GM23338 (cell line): Measurements from ENCODE around the gene WWOX. TPM values are rescaled to one million over a fixed set of nuclear protein-coding genes. Genes with fewer than 3 reads are reported as not detected.

ENCODE experiments used
- ATAC-seq: fragments of 200-7000 bp; cut with Tn5 transposase; 3 replicates; pipeline ENCODE4 v1.9.1; 2020
- DNase-seq: peaks from one replicate; pipeline ENCODE4 v3.0.0-alpha.2; 2015; ENCODE audit warnings: low spot score
- H2AFZ ChIP-seq: fragments of 200-600 bp; sonication (generic); 2 replicates; pipeline ENCODE4 v1.8.0; 2016; ENCODE audit warnings: antibody characterized with exemption, mild to moderate bottlenecking, moderate library complexity
- H3F3A ChIP-seq: fragments of 200-600 bp; sonication (generic); replicated peaks from 2 replicates; pipeline ENCODE4 v1.8.0; 2017; ENCODE audit warnings: antibody characterized with exemption, mixed run types, low read depth
- H3K27ac ChIP-seq: fragments of 200-600 bp; sonication (generic); 2 replicates; pipeline ENCODE4 v1.6.1; 2016; ENCODE audit warnings: low read depth
- H3K27me3 ChIP-seq: fragments of 200-600 bp; sonication (generic); 2 replicates; pipeline ENCODE4 v1.8.0; 2016; ENCODE audit warnings: mild to moderate bottlenecking, mixed run types, moderate library complexity; ENCODE audit not compliant: insufficient read depth
- H3K36me3 ChIP-seq: fragments of 200-600 bp; sonication (generic); 2 replicates; pipeline ENCODE4 v1.8.0; 2016; ENCODE audit warnings: mild to moderate bottlenecking; ENCODE audit not compliant: insufficient read depth
- H3K4me1 ChIP-seq: fragments of 200-600 bp; sonication (generic); 2 replicates; pipeline ENCODE4 v1.8.0; 2016; ENCODE audit warnings: mild to moderate bottlenecking, moderate library complexity; ENCODE audit not compliant: insufficient read depth
- H3K4me2 ChIP-seq: fragments of 200-600 bp; sonication (generic); 2 replicates; pipeline ENCODE4 v1.7.1; 2017; ENCODE audit warnings: mixed run types
- H3K4me3 ChIP-seq: fragments of 200-600 bp; sonication (generic); 2 replicates; pipeline ENCODE4 v1.6.1; 2016; ENCODE audit warnings: mixed run types
- H3K79me2 ChIP-seq: fragments of 200-600 bp; sonication (generic); replicated peaks from 2 replicates; pipeline ENCODE4 v1.8.0; 2017; ENCODE audit warnings: mild to moderate bottlenecking; ENCODE audit not compliant: insufficient read depth
- H3K9me2 ChIP-seq: fragments of 200-600 bp; sonication (generic); 2 replicates; pipeline ENCODE4 v1.8.0; 2017; ENCODE audit not compliant: insufficient read depth
- H4K20me1 ChIP-seq: fragments of 200-600 bp; sonication (generic); replicated peaks from 2 replicates; pipeline ENCODE4 v1.8.0; 2017; ENCODE audit warnings: mild to moderate bottlenecking; ENCODE audit not compliant: insufficient read depth
- H3K27ac Mint-ChIP-seq: 2 replicates; pipeline ENCODE4 v1.8.0; 2020; ENCODE audit warnings: inconsistent platforms, mild to moderate bottlenecking, moderate library complexity, mixed read lengths
- H3K27me3 Mint-ChIP-seq: 3 replicates; pipeline ENCODE4 v1.8.0; 2022; ENCODE audit warnings: low read depth, mild to moderate bottlenecking, moderate library complexity, mixed read lengths, inconsistent platforms; ENCODE audit not compliant: insufficient read depth, poor library complexity
- H3K36me3 Mint-ChIP-seq: 3 replicates; pipeline ENCODE4 v1.8.0; 2021; ENCODE audit warnings: low read depth, mild to moderate bottlenecking, inconsistent platforms, moderate library complexity, mixed read lengths
- H3K4me1 Mint-ChIP-seq: 3 replicates; pipeline ENCODE4 v1.8.0; 2020; ENCODE audit warnings: mild to moderate bottlenecking, inconsistent platforms, mixed read lengths
- H3K4me3 Mint-ChIP-seq: 3 replicates; pipeline ENCODE4 v1.8.0; 2021; ENCODE audit warnings: moderate library complexity, mild to moderate bottlenecking, inconsistent platforms, mixed read lengths
- H3K9me3 Mint-ChIP-seq: 3 replicates; pipeline ENCODE4 v1.8.0; 2020; ENCODE audit warnings: moderate library complexity, mild to moderate bottlenecking, inconsistent platforms, mixed read lengths
- CREB1 ChIP-seq: fragments of 250-450 bp; sonication (Bioruptor Pico); IDR thresholded peaks from 2 replicates; pipeline ENCODE4 v1.5.0; 2020; ENCODE audit warnings: low read depth, mild to moderate bottlenecking, moderate library complexity
- EZH2 ChIP-seq: fragments of 200-600 bp; sonication (generic); IDR thresholded peaks from one replicate; pipeline ENCODE4 v1.8.0; 2017; ENCODE audit warnings: antibody characterized with exemption, mild to moderate bottlenecking, low read depth; ENCODE audit not compliant: unreplicated experiment
- EZH2phosphoT487 ChIP-seq: fragments of 200-600 bp; sonication (generic); IDR thresholded peaks from one replicate; pipeline ENCODE4 v1.8.1; 2018; ENCODE audit warnings: antibody characterized with exemption; ENCODE audit not compliant: unreplicated experiment
- JUNB ChIP-seq: IDR thresholded peaks from one replicate; pipeline ENCODE4 v1.6.1; 2016; ENCODE audit warnings: antibody characterized with exemption; ENCODE audit not compliant: unreplicated experiment
- NANOG ChIP-seq: IDR thresholded peaks from 2 replicates; pipeline ENCODE4 v1.6.1; 2016; ENCODE audit warnings: antibody characterized with exemption, borderline replicate concordance
- POLR2AphosphoS5 ChIP-seq: IDR thresholded peaks from 2 replicates; pipeline ENCODE4 v1.6.1; 2016; ENCODE audit warnings: antibody characterized with exemption, low read depth
- STAT1 ChIP-seq: IDR thresholded peaks from one replicate; pipeline ENCODE4 v1.6.1; 2016; ENCODE audit warnings: antibody characterized with exemption; ENCODE audit not compliant: unreplicated experiment
- ZNF114 ChIP-seq: fragments of 250-450 bp; sonication (Bioruptor Pico); IDR thresholded peaks from 2 replicates; pipeline ENCODE4 v1.5.0; 2020; ENCODE audit warnings: mild to moderate bottlenecking, moderate library complexity
- ZNF331 ChIP-seq: fragments of 250-450 bp; sonication (Bioruptor Pico); IDR thresholded peaks from 2 replicates; pipeline ENCODE4 v1.5.0; 2020; ENCODE audit warnings: low read depth, mild to moderate bottlenecking, moderate library complexity
- polyA plus RNA-seq: library from polyadenylated mRNA; unstranded; fragments of >200 nt; fragmentation: Nextera tagmentation; extraction: Ambion mirVana; gene quantifications from 2 replicates; pipeline ENCODE4 v1.2.1, GENCODE V29; 2016
- total RNA-seq: library from RNA; depleted of rRNA; stranded (reverse); fragments of >200 nt; shearing (Covaris generic); gene quantifications from 2 replicates; pipeline ENCODE4 v1.2.3, GENCODE V29; 2014
- TF ChIP-seq, protein P1 (sequence below), 2 experiments: fragments of 200-600 bp in 1 of 2; sonication (generic) in 1 of 2; conservative IDR thresholded peaks; 2 replicates each; pipeline versions ENCODE4 v1.5.1 to v1.6.1; 2016 to 2017; ENCODE audit warnings: antibody characterized with exemption in 2 of 2, low read depth in 2 of 2, mild to moderate bottlenecking in 2 of 2, moderate library complexity in 1 of 2
- TF ChIP-seq, protein P2 (sequence below): IDR thresholded peaks from one replicate; pipeline ENCODE4 v1.6.1; 2018; ENCODE audit warnings: antibody characterized with exemption; ENCODE audit not compliant: unreplicated experiment
- TF ChIP-seq, protein P3 (sequence below): IDR thresholded peaks from 2 replicates; pipeline ENCODE4 v1.6.1; 2016; ENCODE audit warnings: antibody characterized with exemption
- TF ChIP-seq, protein P4 (sequence below): fragments of 250-450 bp; sonication (Bioruptor Pico); IDR thresholded peaks from 2 replicates; pipeline ENCODE4 v1.5.0; 2020; ENCODE audit warnings: mild to moderate bottlenecking, moderate library complexity

WWOX gene
- total and polyA plus RNA-seq, 2 experiments from 2014 or later = 10.0 to 19.3 TPM

DNA sequence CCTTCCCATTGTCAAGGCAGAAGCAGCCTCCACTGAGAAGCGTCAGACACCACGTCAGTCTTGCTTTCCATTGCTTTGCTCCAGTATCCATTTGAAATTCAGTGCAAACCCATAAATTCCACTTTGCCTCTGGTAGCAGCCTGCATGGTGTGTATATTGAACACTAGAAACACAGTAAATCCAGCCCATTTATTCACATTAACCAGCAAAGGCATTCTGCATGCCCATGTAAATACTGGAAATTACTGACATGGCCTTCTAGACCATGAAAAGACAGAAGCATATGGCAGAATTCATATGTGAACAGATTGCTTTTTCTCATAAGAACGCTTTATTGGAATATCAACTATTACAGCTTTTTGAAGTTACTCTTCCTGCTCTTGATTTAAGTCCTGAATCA is 595.0 kb downstream of the WWOX start:
- Histone ChIP-seq H3K4me2 (no peak overlapping the region), H3K79me2 (no peaks in the 10 kb centered on the region), H3F3A (no peaks in the 10 kb centered on the region), H4K20me1 (no peaks in the 10 kb centered on the region), H3K9me2 (peaks cover 8% of the 10 kb centered on the region; the same call in 1 of the 2 replicates), H3K27ac (no peak overlapping the region), H3K36me3 (no peaks in the 10 kb centered on the region), H2AFZ (no peak overlapping the region), H3K4me1 (no peaks in the 10 kb centered on the region), H3K27me3 (no peaks in the 10 kb centered on the region), H3K4me3 (no peak overlapping the region)
- DNase-seq (no peak), ATAC-seq (no peak)
- no peak overlapping the region for H3K4me3 Mint-ChIP-seq
- H3K9me3 Mint-ChIP-seq = peaks cover 3% of the 10 kb centered on the region; the same call in 1 of the 3 replicates
- no peaks in the 10 kb centered on the region; the same call in 2 of the 3 replicates for H3K4me1 Mint-ChIP-seq
- no peak overlapping the region for H3K27ac Mint-ChIP-seq
- no peaks in the 10 kb centered on the region for H3K27me3 Mint-ChIP-seq
- no peaks in the 10 kb centered on the region for H3K36me3 Mint-ChIP-seq
- TF ChIP-seq, protein P1, sequence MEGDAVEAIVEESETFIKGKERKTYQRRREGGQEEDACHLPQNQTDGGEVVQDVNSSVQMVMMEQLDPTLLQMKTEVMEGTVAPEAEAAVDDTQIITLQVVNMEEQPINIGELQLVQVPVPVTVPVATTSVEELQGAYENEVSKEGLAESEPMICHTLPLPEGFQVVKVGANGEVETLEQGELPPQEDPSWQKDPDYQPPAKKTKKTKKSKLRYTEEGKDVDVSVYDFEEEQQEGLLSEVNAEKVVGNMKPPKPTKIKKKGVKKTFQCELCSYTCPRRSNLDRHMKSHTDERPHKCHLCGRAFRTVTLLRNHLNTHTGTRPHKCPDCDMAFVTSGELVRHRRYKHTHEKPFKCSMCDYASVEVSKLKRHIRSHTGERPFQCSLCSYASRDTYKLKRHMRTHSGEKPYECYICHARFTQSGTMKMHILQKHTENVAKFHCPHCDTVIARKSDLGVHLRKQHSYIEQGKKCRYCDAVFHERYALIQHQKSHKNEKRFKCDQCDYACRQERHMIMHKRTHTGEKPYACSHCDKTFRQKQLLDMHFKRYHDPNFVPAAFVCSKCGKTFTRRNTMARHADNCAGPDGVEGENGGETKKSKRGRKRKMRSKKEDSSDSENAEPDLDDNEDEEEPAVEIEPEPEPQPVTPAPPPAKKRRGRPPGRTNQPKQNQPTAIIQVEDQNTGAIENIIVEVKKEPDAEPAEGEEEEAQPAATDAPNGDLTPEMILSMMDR (conservative IDR thresholded peaks at IDR 0.05; ENCODE audit: low read depth in 2 of 2) = no peak
- TF ChIP-seq EZH2 = no peak
- TF ChIP-seq, protein P2, sequence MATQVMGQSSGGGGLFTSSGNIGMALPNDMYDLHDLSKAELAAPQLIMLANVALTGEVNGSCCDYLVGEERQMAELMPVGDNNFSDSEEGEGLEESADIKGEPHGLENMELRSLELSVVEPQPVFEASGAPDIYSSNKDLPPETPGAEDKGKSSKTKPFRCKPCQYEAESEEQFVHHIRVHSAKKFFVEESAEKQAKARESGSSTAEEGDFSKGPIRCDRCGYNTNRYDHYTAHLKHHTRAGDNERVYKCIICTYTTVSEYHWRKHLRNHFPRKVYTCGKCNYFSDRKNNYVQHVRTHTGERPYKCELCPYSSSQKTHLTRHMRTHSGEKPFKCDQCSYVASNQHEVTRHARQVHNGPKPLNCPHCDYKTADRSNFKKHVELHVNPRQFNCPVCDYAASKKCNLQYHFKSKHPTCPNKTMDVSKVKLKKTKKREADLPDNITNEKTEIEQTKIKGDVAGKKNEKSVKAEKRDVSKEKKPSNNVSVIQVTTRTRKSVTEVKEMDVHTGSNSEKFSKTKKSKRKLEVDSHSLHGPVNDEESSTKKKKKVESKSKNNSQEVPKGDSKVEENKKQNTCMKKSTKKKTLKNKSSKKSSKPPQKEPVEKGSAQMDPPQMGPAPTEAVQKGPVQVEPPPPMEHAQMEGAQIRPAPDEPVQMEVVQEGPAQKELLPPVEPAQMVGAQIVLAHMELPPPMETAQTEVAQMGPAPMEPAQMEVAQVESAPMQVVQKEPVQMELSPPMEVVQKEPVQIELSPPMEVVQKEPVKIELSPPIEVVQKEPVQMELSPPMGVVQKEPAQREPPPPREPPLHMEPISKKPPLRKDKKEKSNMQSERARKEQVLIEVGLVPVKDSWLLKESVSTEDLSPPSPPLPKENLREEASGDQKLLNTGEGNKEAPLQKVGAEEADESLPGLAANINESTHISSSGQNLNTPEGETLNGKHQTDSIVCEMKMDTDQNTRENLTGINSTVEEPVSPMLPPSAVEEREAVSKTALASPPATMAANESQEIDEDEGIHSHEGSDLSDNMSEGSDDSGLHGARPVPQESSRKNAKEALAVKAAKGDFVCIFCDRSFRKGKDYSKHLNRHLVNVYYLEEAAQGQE = no peak
- TF ChIP-seq STAT1 = no peak
- no peak for TF ChIP-seq CREB1
- TF ChIP-seq JUNB = no peak
- no peak for TF ChIP-seq ZNF114 (CRISPR knock-in tag)
- TF ChIP-seq, protein P3, sequence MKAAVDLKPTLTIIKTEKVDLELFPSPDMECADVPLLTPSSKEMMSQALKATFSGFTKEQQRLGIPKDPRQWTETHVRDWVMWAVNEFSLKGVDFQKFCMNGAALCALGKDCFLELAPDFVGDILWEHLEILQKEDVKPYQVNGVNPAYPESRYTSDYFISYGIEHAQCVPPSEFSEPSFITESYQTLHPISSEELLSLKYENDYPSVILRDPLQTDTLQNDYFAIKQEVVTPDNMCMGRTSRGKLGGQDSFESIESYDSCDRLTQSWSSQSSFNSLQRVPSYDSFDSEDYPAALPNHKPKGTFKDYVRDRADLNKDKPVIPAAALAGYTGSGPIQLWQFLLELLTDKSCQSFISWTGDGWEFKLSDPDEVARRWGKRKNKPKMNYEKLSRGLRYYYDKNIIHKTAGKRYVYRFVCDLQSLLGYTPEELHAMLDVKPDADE = no peak
- TF ChIP-seq NANOG = no peak
- no peak for TF ChIP-seq POLR2AphosphoS5
- no peak for TF ChIP-seq ZNF331 (CRISPR knock-in tag)
- TF ChIP-seq, protein P4, sequence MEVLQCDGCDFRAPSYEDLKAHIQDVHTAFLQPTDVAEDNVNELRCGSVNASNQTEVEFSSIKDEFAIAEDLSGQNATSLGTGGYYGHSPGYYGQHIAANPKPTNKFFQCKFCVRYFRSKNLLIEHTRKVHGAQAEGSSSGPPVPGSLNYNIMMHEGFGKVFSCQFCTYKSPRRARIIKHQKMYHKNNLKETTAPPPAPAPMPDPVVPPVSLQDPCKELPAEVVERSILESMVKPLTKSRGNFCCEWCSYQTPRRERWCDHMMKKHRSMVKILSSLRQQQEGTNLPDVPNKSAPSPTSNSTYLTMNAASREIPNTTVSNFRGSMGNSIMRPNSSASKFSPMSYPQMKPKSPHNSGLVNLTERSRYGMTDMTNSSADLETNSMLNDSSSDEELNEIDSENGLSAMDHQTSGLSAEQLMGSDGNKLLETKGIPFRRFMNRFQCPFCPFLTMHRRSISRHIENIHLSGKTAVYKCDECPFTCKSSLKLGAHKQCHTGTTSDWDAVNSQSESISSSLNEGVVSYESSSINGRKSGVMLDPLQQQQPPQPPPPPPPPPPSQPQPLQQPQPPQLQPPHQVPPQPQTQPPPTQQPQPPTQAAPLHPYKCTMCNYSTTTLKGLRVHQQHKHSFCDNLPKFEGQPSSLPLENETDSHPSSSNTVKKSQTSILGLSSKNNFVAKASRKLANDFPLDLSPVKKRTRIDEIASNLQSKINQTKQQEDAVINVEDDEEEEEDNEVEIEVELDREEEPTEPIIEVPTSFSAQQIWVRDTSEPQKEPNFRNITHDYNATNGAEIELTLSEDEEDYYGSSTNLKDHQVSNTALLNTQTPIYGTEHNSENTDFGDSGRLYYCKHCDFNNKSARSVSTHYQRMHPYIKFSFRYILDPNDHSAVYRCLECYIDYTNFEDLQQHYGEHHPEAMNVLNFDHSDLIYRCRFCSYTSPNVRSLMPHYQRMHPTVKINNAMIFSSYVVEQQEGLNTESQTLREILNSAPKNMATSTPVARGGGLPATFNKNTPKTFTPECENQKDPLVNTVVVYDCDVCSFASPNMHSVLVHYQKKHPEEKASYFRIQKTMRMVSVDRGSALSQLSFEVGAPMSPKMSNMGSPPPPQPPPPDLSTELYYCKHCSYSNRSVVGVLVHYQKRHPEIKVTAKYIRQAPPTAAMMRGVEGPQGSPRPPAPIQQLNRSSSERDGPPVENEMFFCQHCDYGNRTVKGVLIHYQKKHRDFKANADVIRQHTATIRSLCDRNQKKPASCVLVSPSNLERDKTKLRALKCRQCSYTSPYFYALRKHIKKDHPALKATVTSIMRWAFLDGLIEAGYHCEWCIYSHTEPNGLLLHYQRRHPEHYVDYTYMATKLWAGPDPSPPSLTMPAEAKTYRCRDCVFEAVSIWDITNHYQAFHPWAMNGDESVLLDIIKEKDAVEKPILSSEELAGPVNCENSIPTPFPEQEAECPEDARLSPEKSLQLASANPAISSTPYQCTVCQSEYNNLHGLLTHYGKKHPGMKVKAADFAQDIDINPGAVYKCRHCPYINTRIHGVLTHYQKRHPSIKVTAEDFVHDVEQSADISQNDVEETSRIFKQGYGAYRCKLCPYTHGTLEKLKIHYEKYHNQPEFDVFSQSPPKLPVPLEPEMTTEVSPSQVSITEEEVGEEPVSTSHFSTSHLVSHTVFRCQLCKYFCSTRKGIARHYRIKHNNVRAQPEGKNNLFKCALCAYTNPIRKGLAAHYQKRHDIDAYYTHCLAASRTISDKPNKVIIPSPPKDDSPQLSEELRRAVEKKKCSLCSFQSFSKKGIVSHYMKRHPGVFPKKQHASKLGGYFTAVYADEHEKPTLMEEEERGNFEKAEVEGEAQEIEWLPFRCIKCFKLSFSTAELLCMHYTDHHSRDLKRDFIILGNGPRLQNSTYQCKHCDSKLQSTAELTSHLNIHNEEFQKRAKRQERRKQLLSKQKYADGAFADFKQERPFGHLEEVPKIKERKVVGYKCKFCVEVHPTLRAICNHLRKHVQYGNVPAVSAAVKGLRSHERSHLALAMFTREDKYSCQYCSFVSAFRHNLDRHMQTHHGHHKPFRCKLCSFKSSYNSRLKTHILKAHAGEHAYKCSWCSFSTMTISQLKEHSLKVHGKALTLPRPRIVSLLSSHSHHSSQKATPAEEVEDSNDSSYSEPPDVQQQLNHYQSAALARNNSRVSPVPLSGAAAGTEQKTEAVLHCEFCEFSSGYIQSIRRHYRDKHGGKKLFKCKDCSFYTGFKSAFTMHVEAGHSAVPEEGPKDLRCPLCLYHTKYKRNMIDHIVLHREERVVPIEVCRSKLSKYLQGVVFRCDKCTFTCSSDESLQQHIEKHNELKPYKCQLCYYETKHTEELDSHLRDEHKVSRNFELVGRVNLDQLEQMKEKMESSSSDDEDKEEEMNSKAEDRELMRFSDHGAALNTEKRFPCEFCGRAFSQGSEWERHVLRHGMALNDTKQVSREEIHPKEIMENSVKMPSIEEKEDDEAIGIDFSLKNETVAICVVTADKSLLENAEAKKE (CRISPR knock-in tag) = no peak
- no peak for TF ChIP-seq EZH2phosphoT487
